DOHH2 (cell line): ENCODE data around the gene SUGCT.
A peak's percentile ranks its signal among the peaks of the same experiment; 100 is the strongest.

Experiments
- H3F3A ChIP-seq: fragments of 200-600 bp; sonication (generic), shearing (Covaris generic); 2 replicates; pipeline ENCODE4 v1.6.0; 2016; ENCODE audit warnings: antibody characterized with exemption, mild to moderate bottlenecking; ENCODE audit not compliant: control insufficient read depth, insufficient read depth
- H3K27ac ChIP-seq: fragments of 200-600 bp; sonication (generic); 2 replicates; pipeline ENCODE4 v1.5.1; 2014; ENCODE audit warnings: low read depth, mild to moderate bottlenecking, low read length, moderate library complexity
- H3K27me3 ChIP-seq: fragments of 200-600 bp; sonication (generic); 2 replicates; pipeline ENCODE4 v1.6.1; 2014; ENCODE audit warnings: mild to moderate bottlenecking, low read length, mixed read lengths; ENCODE audit not compliant: control insufficient read depth
- H3K36me3 ChIP-seq: fragments of 200-600 bp; sonication (generic); 2 replicates; pipeline ENCODE4 v1.6.1; 2014; ENCODE audit warnings: mild to moderate bottlenecking, low read length, moderate library complexity, mixed read lengths; ENCODE audit not compliant: control insufficient read depth
- H3K4me1 ChIP-seq: fragments of 200-600 bp; sonication (generic); 2 replicates; pipeline ENCODE4 v1.6.1; 2014; ENCODE audit warnings: mild to moderate bottlenecking, low read length, mixed read lengths; ENCODE audit not compliant: control insufficient read depth
- H3K4me2 ChIP-seq: fragments of 200-600 bp; sonication (generic); 2 replicates; pipeline ENCODE4 v1.6.0; 2014; ENCODE audit warnings: mild to moderate bottlenecking, low read length, moderate library complexity
- H3K4me3 ChIP-seq: fragments of 200-600 bp; sonication (generic); 2 replicates; pipeline ENCODE4 v1.5.1; 2014; ENCODE audit warnings: mild to moderate bottlenecking, low read length, mixed read lengths
- H3K79me2 ChIP-seq: fragments of 200-600 bp; sonication (generic); 2 replicates; pipeline ENCODE4 v1.6.1; 2014; ENCODE audit warnings: mild to moderate bottlenecking, low read length, mixed read lengths; ENCODE audit not compliant: control insufficient read depth
- H3K9me2 ChIP-seq: fragments of 200-600 bp; sonication (generic); replicated peaks from 2 replicates; pipeline ENCODE4 v1.6.1; 2014; ENCODE audit warnings: mild to moderate bottlenecking, low read length, mixed read lengths; ENCODE audit not compliant: control insufficient read depth
- H3K9me3 ChIP-seq: fragments of 200-600 bp; sonication (generic); 2 replicates; pipeline ENCODE4 v1.6.1; 2014; ENCODE audit warnings: antibody characterized with exemption, low read length, mixed read lengths; ENCODE audit not compliant: control insufficient read depth, insufficient read depth
- H4K20me1 ChIP-seq: fragments of 200-600 bp; sonication (generic); 2 replicates; pipeline ENCODE4 v1.6.0; 2014; ENCODE audit warnings: low read depth, mild to moderate bottlenecking, antibody characterized with exemption, low read length, moderate library complexity; ENCODE audit not compliant: control insufficient read depth, insufficient read depth
- CTCF ChIP-seq: fragments of 200-600 bp; sonication (generic); IDR thresholded peaks from one replicate; pipeline ENCODE4 v1.5.1; 2014; ENCODE audit warnings: antibody characterized with exemption, mild to moderate bottlenecking, low read depth, low read length; ENCODE audit not compliant: poor library complexity, severe bottlenecking
- EZH2phosphoT487 ChIP-seq: fragments of 200-600 bp; sonication (generic); IDR thresholded peaks from 2 replicates; pipeline ENCODE4 v1.6.1; 2017; ENCODE audit warnings: borderline replicate concordance, mild to moderate bottlenecking, antibody characterized with exemption, low read length, moderate library complexity, mixed read lengths

SUGCT gene

GRCh38 chr7:40329601-40330153 is 194.9 kb downstream of the SUGCT start:
- Histone ChIP-seq H3K27me3 (no peaks in the 10 kb centered on the region), H3K79me2 (no peaks in the 10 kb centered on the region), H3K4me3 (no peak overlapping the region), H3F3A (no peaks in the 10 kb centered on the region), H3K9me2 (no peaks in the 10 kb centered on the region), H3K4me2 (no peak overlapping the region), H3K27ac (no peak overlapping the region), H3K36me3 (no peaks in the 10 kb centered on the region), H3K4me1 (peaks cover 7% of the 10 kb centered on the region), H4K20me1 (no peaks in the 10 kb centered on the region), H3K9me3 (no peaks in the 10 kb centered on the region)
- TF ChIP-seq CTCF (peak; percentile 80), EZH2phosphoT487 (no peak)

- Histone ChIP-seq H3K27me3 (no peaks in the 10 kb centered on the region), H4K20me1 (no peaks in the 10 kb centered on the region), H3K36me3 (no peaks in the 10 kb centered on the region), H3K4me3 (no peak overlapping the region), H3K4me2 (no peak overlapping the region), H3F3A (no peaks in the 10 kb centered on the region), H3K9me2 (no peaks in the 10 kb centered on the region), H3K4me1 (peaks cover 7% of the 10 kb centered on the region), H3K27ac (no peak overlapping the region), H3K79me2 (no peaks in the 10 kb centered on the region), H3K9me3 (no peaks in the 10 kb centered on the region)
- no peak for TF ChIP-seq EZH2phosphoT487
- no peak for TF ChIP-seq CTCF
Measured at GRCh38 chr7:40330408-40330807, 195.6 kb downstream of the SUGCT start.

GRCh38 chr7:40331915-40332314 is 197.1 kb downstream of the SUGCT start:
- H3K9me3 ChIP-seq, result no peaks in the 10 kb centered on the region
- H3K79me2 ChIP-seq, result no peaks in the 10 kb centered on the region
- H3K9me2 ChIP-seq, result no peaks in the 10 kb centered on the region
- H3K4me3 ChIP-seq, result no peak overlapping the region
- H3F3A ChIP-seq, result no peaks in the 10 kb centered on the region
- no peak overlapping the region for H3K4me2 ChIP-seq
- H4K20me1 ChIP-seq, result no peaks in the 10 kb centered on the region
- H3K4me1 ChIP-seq, result peaks cover 7% of the 10 kb centered on the region
- H3K27ac ChIP-seq, result no peak overlapping the region
- H3K36me3 ChIP-seq, result no peaks in the 10 kb centered on the region
- no peaks in the 10 kb centered on the region for H3K27me3 ChIP-seq
- no peak for TF ChIP-seq EZH2phosphoT487
- no peak for TF ChIP-seq CTCF

- H3K4me1 ChIP-seq, result peaks cover 7% of the 10 kb centered on the region
- no peak overlapping the region for H3K4me3 ChIP-seq
- no peak overlapping the region for H3K27ac ChIP-seq
- no peaks in the 10 kb centered on the region for H3K79me2 ChIP-seq
- no peaks in the 10 kb centered on the region for H3F3A ChIP-seq
- H3K36me3 ChIP-seq, result no peaks in the 10 kb centered on the region
- no peaks in the 10 kb centered on the region for H3K9me2 ChIP-seq
- TF ChIP-seq CTCF (no peak), EZH2phosphoT487 (no peak)
- no peaks in the 10 kb centered on the region for H4K20me1 ChIP-seq
- no peaks in the 10 kb centered on the region for H3K27me3 ChIP-seq
- H3K9me3 ChIP-seq, result no peaks in the 10 kb centered on the region
- no peak overlapping the region for H3K4me2 ChIP-seq
Measured at GRCh38 chr7:40332516-40332915, 197.7 kb downstream of the SUGCT start.
